ENCODE measurements around the gene PGAM5. TPM values are rescaled to one million over a fixed set of nuclear protein-coding genes. Genes with fewer than 3 reads are reported as not detected.

The PGAM5 gene
- total and polyA plus RNA-seq, 12 donors: 17.5 to 37.6 (median 31.3) TPM

DNA sequence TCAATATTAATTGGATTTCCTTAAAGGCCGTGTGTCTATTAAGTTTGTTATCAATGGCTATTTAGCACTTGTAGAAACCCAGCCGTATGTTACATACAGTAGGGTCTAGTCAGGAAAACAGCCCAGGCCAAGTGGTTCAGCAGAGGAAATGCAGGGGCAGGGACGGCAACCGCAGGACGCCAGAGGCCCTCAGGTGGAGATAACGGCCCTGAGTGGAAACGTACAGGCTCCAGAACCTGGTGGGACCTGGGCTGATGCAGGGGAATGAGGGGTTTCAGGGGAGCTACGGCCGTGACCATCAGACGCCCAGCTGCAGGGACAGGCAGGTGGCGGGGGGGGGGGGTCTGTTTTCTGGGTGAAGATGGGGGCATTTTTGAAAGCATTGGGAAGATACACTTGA, 54.7 kb downstream of the PGAM5 start:
- Histone ChIP-seq H3K4me3 (no peak overlapping the region), H3K27ac (no peak overlapping the region), H3K36me3 (peaks cover 0 to 16% (median 0%) of the 10 kb centered on the region in 9 donors), H3K27me3 (no peaks in the 10 kb centered on the region), H3K4me1 (peaks cover 0 to 67% (median 29%) of the 10 kb centered on the region in 9 donors), H3K9me3 (no peaks in the 10 kb centered on the region)
- 58 to 70% methylated on average over 11 of the region's 11 CpGs for WGBS, 2 donors
- no peak for ATAC-seq
- intact Hi-C loops (cut with DNase I): loop anchor here in 2 of 10 donors (10.0 kb wide), 2 partner anchors 119 to 139 kb away; partner anchors contain the start of gene CHFR (in 1 of the 2)
- TF ChIP-seq, protein P1, sequence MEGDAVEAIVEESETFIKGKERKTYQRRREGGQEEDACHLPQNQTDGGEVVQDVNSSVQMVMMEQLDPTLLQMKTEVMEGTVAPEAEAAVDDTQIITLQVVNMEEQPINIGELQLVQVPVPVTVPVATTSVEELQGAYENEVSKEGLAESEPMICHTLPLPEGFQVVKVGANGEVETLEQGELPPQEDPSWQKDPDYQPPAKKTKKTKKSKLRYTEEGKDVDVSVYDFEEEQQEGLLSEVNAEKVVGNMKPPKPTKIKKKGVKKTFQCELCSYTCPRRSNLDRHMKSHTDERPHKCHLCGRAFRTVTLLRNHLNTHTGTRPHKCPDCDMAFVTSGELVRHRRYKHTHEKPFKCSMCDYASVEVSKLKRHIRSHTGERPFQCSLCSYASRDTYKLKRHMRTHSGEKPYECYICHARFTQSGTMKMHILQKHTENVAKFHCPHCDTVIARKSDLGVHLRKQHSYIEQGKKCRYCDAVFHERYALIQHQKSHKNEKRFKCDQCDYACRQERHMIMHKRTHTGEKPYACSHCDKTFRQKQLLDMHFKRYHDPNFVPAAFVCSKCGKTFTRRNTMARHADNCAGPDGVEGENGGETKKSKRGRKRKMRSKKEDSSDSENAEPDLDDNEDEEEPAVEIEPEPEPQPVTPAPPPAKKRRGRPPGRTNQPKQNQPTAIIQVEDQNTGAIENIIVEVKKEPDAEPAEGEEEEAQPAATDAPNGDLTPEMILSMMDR (IDR thresholded peaks at IDR 0.05): no peak
- peak in 1 of 2 donors; percentile 4 for DNase-seq

DNA sequence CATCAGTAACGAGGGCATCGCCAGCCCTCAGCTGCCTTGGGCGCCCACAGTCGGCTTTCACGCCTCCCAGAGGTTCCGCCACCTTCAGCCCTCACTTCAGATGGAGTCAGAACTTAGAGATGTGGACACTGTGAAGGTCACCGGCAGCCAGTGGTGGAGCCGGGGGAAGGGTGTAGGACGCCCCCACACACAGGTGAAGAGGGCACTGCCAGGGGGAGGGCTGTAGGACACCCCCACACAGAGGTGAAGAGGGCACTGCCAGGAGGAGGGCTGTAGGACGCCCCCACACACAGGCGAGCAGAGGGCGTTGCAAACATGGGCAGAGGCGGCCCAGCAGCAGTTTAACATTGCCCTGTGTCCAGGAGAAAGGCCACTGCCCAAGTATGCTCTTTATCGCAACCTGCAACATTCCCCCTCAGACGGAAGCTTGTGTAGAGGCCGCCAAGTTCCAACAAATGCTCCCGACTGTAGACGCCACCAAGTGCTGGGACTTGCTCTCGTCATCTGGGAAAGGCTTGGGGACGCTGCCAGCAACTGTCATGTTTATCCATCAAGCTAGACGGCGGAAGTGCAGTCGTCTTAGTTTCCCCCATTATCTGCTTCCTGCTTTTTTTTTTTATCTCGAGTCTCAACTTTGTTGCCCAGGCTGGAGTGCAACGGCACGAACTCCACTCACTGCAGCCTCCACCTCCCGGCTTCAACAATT, 55.9 kb downstream of the PGAM5 start:
- H3K4me3 ChIP-seq: peak overlapping the region in 4 of 10 donors; percentile 1 to 26 (median 8)
- H3K4me1 ChIP-seq: peaks cover 0 to 74% (median 23%) of the 10 kb centered on the region in 9 donors
- H3K27ac ChIP-seq: peak overlapping the region in 9 of 10 donors; percentile 41 to 89 (median 69)
- peaks cover 0 to 26% (median 5%) of the 10 kb centered on the region in 9 donors for H3K36me3 ChIP-seq
- DNase-seq: peak; percentile 77 to 78
- intact Hi-C loops (cut with DNase I): loop anchor here in 2 of 10 donors (10.0 kb wide), 2 partner anchors 118 to 138 kb away; partner anchors contain the start of gene CHFR (in 1 of the 2)
- H3K9me3 ChIP-seq: no peaks in the 10 kb centered on the region
- ATAC-seq: peak in 7 of 8 donors; percentile 39 to 57 (median 45)
- H3K27me3 ChIP-seq: no peaks in the 10 kb centered on the region
- WGBS, 2 donors: 27 to 33% methylated on average over 27 of the region's 27 CpGs
- TF ChIP-seq, protein P1 (IDR thresholded peaks at IDR 0.05): peak in 2 of 9 donors; percentile 16 to 20

DNA sequence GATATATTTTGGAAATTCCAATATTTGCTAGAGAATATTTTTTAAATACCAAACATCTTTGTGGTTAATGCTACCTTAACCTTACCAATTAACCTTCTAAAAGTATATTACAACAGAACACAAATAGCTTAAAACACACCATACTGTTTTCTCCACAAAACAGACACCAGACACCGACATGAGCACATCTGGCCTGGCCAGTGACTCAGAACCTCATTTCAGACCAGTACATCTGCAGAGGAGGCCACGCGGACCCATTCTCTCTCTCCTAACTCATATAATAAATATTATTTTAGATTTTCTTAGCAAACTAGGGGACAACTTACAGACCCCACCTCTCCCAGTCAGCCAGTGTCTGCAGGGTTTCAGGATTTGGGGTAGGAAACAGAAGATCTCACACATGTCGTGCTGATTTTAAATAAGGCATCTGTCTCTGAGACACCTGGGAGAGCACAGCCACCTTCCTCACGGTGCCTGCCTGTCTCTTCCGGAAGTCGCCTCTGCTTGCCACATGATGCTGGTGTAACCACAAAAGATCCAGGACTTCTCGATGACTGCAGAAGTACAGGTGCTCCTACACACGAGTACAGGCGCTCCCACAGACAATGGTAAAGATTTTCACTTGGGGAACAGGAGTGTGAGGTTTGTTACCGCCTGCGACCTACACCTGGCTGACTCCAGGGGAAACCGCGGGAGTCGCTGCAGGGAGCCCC, 60.6 kb downstream of the PGAM5 start:
- Histone ChIP-seq H3K4me1 (peaks cover 0 to 57% (median 12%) of the 10 kb centered on the region in 9 donors), H3K9me3 (no peaks in the 10 kb centered on the region), H3K27ac (peak overlapping the region in 1 of 10 donors; percentile 89), H3K36me3 (peaks cover 0 to 74% (median 41%) of the 10 kb centered on the region in 9 donors), H3K4me3 (no peak overlapping the region), H3K27me3 (no peaks in the 10 kb centered on the region)
- ATAC-seq (no peak), DNase-seq (no peak)
- WGBS, 2 donors: 92 to 93% methylated on average over 15 of the region's 15 CpGs
- intact Hi-C loops (cut with DNase I): loop anchor here in 1 of 10 donors (10.0 kb wide), 1 partner anchor 54 kb away; the partner anchor contains the start of gene GOLGA3
- TF ChIP-seq, protein P1 (IDR thresholded peaks at IDR 0.05): no peak

Other genes with a start within 250 kb of the PGAM5 start
- gene FBRSL1, start 220.7 kb upstream of the PGAM5 start, total RNA-seq: 10 to 100 TPM; 42.3 to 90.6 (median 48.0) TPM
- gene FBRSL1, start 220.7 kb upstream of the PGAM5 start, polyA plus RNA-seq: 10 to 100 TPM; 28.1 to 39.9 TPM
- under 1 TPM in 1 of 10 donors, not detected in 9; 0.28 TPM for gene LRCOL1, start 100.3 kb upstream of the PGAM5 start, total RNA-seq
- gene LRCOL1, start 100.3 kb upstream of the PGAM5 start, polyA plus RNA-seq: under 1 TPM in 1 of 2 donors, not detected in 1; 0.17 TPM
- gene P2RX2, start 92.1 kb upstream of the PGAM5 start, total RNA-seq: not detected
- not detected for gene P2RX2, start 92.1 kb upstream of the PGAM5 start, polyA plus RNA-seq
- 10 to 100 TPM in 4 of 10 donors, 1 to 10 TPM in 6; 6.8 to 22.8 (median 8.8) TPM for gene POLE, start 23.5 kb upstream of the PGAM5 start, total RNA-seq
- gene POLE, start 23.5 kb upstream of the PGAM5 start, polyA plus RNA-seq: 10 to 100 TPM; 11.2 to 25.8 TPM
- gene PXMP2, start 23.3 kb upstream of the PGAM5 start, total RNA-seq: 10 to 100 TPM; 29.0 to 75.6 (median 46.7) TPM
- 10 to 100 TPM; 17.7 to 62.4 TPM for gene PXMP2, start 23.3 kb upstream of the PGAM5 start, polyA plus RNA-seq
- 10 to 100 TPM; 23.5 to 39.4 (median 30.5) TPM for gene ANKLE2, start 51.0 kb downstream of the PGAM5 start, total RNA-seq
- gene ANKLE2, start 51.0 kb downstream of the PGAM5 start, polyA plus RNA-seq: 10 to 100 TPM; 17.4 to 23.1 TPM
- gene GOLGA3, start 118.0 kb downstream of the PGAM5 start, total RNA-seq: 10 to 100 TPM; 27.7 to 46.1 (median 35.7) TPM
- 10 to 100 TPM; 10.8 to 12.4 TPM for gene GOLGA3, start 118.0 kb downstream of the PGAM5 start, polyA plus RNA-seq
- gene CHFR, start 176.8 kb downstream of the PGAM5 start, total RNA-seq: 10 to 100 TPM; 10.2 to 19.5 (median 15.0) TPM
- gene CHFR, start 176.8 kb downstream of the PGAM5 start, polyA plus RNA-seq: 10 to 100 TPM; 14.4 to 27.2 TPM
- gene ZNF605, start 245.5 kb downstream of the PGAM5 start, total RNA-seq: 10 to 100 TPM in 9 of 10 donors, 1 to 10 TPM in 1; 9.3 to 14.4 (median 12.3) TPM
- 1 to 10 TPM; 2.0 to 9.7 TPM for gene ZNF605, start 245.5 kb downstream of the PGAM5 start, polyA plus RNA-seq